GM21447 (cell line): Measurements from ENCODE around the gene C16orf74.

Experiments
- ATAC-seq: cut with Tn5 transposase; IDR thresholded peaks from one replicate; pipeline ENCODE4 v1.9.1; 2021; ENCODE audit not compliant: unreplicated experiment

Gene C16orf74

DNA sequence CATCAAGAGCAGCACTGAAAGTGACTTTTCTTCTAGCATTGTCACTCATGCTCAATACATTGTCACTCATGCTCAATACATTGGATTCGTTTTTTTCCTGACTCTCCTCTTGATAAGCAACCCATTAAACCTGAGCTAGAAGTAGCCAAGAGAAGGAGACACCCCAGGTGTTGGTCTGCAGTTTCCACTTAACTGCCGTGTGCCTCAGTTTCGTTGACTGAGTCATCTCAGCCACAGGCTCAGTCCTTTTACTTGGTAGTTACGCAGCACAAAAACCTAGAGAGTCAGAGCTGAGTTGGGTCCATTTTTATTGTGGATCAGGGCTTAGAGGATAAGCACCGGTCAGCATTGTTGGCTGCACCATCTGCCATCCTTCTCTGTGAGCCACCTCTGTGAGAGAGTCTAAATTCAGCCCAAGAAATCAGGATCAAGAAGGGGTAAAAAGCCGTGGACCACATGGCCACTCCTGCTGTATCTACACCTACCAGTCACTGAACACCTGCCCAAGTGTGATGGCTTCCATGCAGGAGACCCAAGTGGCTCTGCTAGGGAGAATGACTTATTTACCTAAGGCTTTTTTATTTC lies 73.4 kb downstream of the C16orf74 start:
- no peak for ATAC-seq

GRCh38 chr16:85676466-85676865 lies 74.4 kb downstream of the C16orf74 start:
- no peak for ATAC-seq

- no peak for ATAC-seq
Observed at GRCh38 chr16:85675251-85675874, 75.5 kb downstream of the C16orf74 start.

DNA sequence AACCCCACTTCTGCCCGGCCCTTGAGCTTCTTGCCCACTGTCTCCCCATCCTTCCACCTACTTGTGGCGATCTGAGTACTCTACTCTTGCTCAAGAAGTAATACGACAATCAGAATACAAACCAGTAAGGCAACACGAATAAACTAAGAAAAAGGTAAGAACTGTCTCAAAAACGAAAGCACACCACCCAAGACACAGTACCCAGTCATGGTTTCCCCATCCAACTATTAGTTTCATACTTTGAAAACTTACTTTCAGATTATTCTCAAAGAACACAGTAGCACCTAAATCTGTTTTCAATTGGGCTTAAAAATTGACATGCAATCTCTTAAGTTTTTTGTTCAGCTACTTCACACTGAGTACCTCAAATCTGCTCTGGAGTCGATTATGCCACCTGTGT lies 76.1 kb downstream of the C16orf74 start:
- ATAC-seq = no peak

- ATAC-seq = no peak
Observed at GRCh38 chr16:85674418-85674755, 76.5 kb downstream of the C16orf74 start.

- ATAC-seq = no peak
Observed at GRCh38 chr16:85673529-85674417, 77.1 kb downstream of the C16orf74 start.

- no peak for ATAC-seq
Observed at GRCh38 chr16:85670840-85671239, 80.1 kb downstream of the C16orf74 start.

DNA sequence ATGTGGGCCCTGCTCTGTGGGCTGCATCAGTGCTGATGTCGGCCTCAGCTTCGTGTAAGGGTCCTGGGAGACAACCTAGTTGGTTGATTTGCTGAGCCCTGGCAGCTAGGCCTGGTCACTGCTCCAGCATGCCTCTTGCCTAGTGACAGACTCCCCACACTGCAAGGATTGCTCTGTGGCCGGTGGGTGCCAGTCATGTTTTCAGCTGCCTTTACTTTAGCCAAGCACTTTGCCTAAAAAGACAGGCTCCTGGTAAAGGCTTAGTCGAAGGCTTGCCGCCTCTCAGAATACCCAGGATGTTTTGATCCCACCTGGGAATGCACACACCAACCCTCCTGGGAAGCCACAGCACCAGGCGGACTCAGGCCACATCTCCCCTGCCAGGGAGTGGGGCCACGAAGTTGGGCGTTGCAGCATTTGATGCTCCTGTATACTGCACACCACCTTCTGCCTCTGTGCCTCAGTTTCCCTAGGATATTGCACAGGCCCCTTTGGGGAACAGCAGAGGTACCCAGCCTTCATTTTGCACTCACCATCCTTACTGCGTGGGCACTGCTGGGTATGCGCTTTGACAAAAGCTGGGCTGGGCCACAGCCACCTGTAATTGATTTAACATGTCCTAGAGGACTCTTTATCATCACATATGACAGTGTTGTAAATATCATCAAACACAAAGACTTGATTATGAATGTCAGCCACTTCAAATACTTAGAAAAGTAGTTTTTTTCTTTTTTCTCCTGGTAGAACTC lies 82.0 kb downstream of the C16orf74 start:
- no peak for ATAC-seq

- ATAC-seq = no peak
Observed at GRCh38 chr16:85667841-85668413, 83.0 kb downstream of the C16orf74 start.

- no peak for ATAC-seq
Observed at GRCh38 chr16:85667261-85667660, 83.6 kb downstream of the C16orf74 start.

GRCh38 chr16:85665929-85666328 lies 85.0 kb downstream of the C16orf74 start:
- ATAC-seq = no peak

DNA sequence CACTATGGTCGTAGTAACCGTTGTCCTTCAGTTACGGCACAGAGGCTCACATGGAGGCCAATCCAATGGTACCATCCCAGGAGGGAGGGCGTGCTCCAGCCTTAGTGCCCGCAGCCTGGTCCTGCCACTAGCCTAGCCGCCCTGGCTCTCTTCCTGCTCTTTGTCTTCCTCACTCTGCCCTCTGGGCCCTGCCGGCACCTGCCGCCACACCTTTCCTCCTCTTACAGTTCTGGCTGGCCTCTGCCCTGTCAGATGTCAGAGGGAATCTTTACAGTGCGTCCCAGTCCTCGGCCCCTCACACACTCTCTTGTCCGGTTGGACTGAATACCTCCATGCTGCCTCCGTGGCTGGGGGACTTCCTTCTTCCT lies 85.5 kb downstream of the C16orf74 start:
- ATAC-seq = no peak

DNA sequence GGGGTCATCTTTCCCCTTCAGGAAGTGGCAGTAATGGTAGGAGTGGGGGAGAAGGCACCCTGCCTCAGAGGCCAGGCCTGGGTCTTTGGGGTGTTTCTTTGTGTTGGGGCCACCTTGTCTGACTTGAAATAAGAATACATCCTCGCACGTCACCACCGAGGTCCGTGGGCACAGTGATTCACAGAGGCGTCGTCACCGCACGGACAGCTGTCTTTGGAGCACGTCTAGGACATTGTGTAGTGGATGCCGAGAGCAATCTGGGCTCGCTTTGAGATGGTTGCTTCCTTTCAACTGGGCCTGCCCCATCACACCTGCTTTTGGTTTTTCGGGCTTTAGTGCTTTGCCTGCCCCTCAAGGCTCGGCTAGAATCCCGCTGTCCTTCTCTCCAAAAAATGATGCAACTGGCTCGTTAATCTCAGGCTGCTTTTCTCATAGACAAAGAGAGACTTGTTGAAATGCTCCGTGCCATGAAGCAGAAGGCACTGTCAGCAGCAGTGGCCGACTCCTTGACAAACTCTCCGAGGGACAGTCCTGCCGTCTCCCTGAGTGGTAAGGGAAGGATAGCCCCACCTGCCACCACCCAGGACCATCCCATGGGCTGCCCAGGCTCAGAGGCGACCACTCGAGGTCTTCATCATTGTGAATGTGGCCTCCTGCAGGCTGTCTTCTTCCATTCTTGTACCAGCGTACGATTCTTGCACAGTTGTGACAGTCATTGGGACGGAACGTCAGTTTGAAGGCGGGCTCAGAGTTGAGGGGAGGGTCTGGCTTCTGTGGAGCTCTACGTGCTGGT lies 86.1 kb downstream of the C16orf74 start:
- ATAC-seq = no peak

GRCh38 chr16:85663891-85664321 lies 87.0 kb downstream of the C16orf74 start:
- no peak for ATAC-seq

DNA sequence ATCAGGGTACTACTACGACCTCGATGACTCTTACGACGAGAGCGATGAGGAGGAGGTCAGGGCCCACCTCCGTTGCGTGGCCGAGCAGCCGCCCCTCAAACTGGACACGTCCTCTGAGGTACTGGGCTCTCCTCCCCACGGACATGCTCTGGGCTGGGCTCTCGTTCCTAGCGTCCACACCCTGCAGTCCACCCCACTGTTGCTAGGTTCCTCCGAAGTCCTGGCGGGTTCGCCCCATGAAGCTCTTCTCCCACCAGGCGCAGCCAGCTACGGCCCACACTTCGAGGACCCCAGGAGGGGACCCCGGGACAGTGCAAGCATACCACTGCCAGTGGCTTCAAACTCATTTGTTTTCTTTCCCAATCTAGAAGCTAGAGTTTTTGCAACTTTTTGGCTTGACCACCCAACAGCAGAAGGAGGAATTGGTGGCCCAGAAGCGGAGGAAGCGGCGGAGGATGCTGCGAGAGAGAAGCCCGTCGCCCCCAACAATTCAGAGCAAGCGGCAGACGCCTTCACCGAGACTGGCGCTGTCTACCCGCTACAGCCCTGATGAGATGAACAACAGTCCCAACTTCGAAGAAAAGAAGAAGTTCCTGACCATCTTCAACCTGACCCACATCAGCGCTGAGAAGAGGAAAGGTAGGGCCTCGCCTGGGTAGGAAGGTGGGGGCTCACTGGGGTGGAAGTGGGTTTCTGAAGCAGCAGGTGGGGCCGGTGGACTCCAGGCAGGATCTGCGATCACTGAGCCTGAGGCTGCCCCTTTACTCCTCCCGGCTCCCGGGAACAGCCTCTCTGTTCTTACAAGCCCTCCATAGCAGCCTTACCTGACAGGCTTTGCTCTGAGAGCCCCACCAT lies 87.7 kb downstream of the C16orf74 start:
- no peak for ATAC-seq

GRCh38 chr16:85662482-85662812 lies 88.4 kb downstream of the C16orf74 start:
- no peak for ATAC-seq

GRCh38 chr16:85661740-85662481 lies 89.0 kb downstream of the C16orf74 start:
- ATAC-seq = no peak

DNA sequence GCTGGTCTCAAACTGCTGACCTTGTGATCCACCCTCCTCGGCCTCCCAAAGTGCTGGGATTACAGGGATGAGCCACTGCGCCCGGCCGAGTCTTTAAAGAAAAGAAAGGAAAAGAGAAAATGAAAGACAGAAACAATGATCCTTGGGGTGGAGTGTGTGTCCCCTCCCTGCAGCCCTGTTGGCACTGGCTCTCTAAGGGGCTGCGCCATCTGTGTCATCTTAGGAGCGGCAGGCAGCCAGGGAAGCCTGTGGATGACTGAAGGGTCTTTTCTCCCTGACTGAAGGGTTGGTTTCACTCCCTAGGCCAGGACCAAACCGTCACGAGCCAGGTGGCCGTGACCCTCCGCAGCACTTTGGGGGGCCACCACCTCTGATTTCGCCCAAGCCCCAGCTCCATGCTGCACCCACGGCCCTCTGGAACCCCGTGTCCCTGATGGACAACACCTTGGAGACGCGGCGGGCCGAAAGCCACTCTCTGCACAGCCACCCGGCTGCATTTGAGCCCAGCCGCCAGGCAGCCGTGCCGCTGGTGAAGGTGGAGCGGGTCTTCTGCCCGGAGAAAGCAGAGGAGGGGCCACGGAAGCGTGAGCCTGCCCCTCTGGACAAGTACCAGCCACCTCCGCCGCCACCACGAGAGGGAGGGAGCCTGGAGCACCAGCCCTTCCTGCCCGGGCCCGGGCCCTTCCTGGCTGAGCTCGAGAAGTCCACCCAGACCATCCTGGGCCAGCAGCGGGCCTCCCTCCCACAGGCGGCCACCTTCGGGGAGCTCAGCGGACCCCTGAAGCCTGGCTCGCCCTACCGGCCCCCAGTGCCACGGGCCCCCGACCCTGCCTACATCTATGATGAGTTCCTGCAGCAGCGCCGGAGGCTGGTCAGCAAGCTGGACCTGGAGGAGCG lies 89.8 kb downstream of the C16orf74 start:
- ATAC-seq = no peak
